HG03159 (cell line): Measurements from ENCODE around the gene TBC1D22A.
"Not testable (repeated sequence)": the region's sequence is repeated elsewhere in the genome, so short reads cannot be mapped to it uniquely, and the experiment has no call there.

Source experiments
- ATAC-seq: cut with Tn5 transposase; IDR thresholded peaks from one replicate; pipeline ENCODE4 v1.9.1; 2021; ENCODE audit warnings: mild to moderate bottlenecking, moderate library complexity; ENCODE audit not compliant: unreplicated experiment

The TBC1D22A gene

GRCh38 chr22:46762238-46763050 is at the start of gene TBC1D22A:
TBC1D22A (plus strand) TSS chr22:46762650; CDS start chr22:46762787, 137 bp downstream.
- peak; percentile 83 for ATAC-seq

GRCh38 chr22:46714550-46714949 is 47.9 kb upstream of the TBC1D22A start:
- no peak for ATAC-seq

- ATAC-seq, result no peak
These were observed 42.5 kb upstream of the TBC1D22A start for GRCh38 chr22:46719921-46720320.

GRCh38 chr22:46721501-46722085 is 40.9 kb upstream of the TBC1D22A start:
- ATAC-seq, result no peak

- ATAC-seq, result no peak
These were observed 38.6 kb upstream of the TBC1D22A start for GRCh38 chr22:46723882-46724281.

GRCh38 chr22:46725096-46725495 is 37.4 kb upstream of the TBC1D22A start:
- ATAC-seq, result no peak

GRCh38 chr22:46726066-46726985 is 36.1 kb upstream of the TBC1D22A start:
- ATAC-seq, result no peak

GRCh38 chr22:46726986-46727317 is 35.5 kb upstream of the TBC1D22A start:
- ATAC-seq, result no peak

- ATAC-seq, result no peak
These were observed 34.6 kb upstream of the TBC1D22A start for GRCh38 chr22:46727813-46728364.

- no peak for ATAC-seq
These were observed 34.0 kb upstream of the TBC1D22A start for GRCh38 chr22:46728470-46728869.

- no peak for ATAC-seq
These were observed 31.7 kb upstream of the TBC1D22A start for GRCh38 chr22:46730568-46731245.

GRCh38 chr22:46731246-46732040 is 31.0 kb upstream of the TBC1D22A start:
- ATAC-seq, result no peak

GRCh38 chr22:46732041-46732379 is 30.4 kb upstream of the TBC1D22A start:
- ATAC-seq, result no peak

- no peak for ATAC-seq
These were observed 29.9 kb upstream of the TBC1D22A start for GRCh38 chr22:46732513-46732912.

GRCh38 chr22:46734213-46734722 is 28.2 kb upstream of the TBC1D22A start:
- not testable (repeated sequence) for ATAC-seq

GRCh38 chr22:46734830-46735453 is 27.5 kb upstream of the TBC1D22A start:
- ATAC-seq, result no peak

GRCh38 chr22:46735747-46736608 is 26.5 kb upstream of the TBC1D22A start:
- no peak for ATAC-seq

GRCh38 chr22:46736705-46737104 is 25.7 kb upstream of the TBC1D22A start:
- no peak for ATAC-seq
